ENCODE measurements around the gene DISC1. TPM values are rescaled to one million over a fixed set of nuclear protein-coding genes. Genes with fewer than 3 reads are reported as not detected.

Gene DISC1
- total and polyA plus RNA-seq, 2 donors (not counting 1 experiment from before 2014, with no cell fraction given), result 2.0 to 4.3 TPM

DNA sequence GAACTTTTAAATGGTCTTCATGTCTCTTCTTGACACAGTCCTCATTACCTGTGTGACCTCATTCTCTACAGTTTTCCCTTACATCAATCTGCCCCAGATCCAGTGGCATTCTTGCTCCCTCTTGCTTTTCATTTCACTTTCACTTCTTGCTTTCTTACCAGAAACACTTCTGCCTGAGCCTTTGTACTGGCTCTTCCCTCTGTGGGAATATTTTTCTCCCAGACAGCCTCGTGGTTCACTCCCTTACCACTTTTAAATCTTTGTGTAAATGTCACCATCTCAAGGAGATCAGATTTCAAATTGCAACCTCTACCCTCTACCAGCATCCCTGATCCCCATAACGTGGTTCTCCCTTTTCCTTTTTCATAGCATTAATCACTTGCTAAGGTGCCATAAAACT lies 73.2 kb downstream of the DISC1 start:
- no peak overlapping the region for H3K4me2 ChIP-seq (ENCODE audit: extremely low read depth, insufficient read depth, low read length)
- no peak for TF ChIP-seq EZH2 (IDR thresholded peaks at IDR 0.05; ENCODE audit: low read length, missing control alignments)
- TF ChIP-seq, protein P1, sequence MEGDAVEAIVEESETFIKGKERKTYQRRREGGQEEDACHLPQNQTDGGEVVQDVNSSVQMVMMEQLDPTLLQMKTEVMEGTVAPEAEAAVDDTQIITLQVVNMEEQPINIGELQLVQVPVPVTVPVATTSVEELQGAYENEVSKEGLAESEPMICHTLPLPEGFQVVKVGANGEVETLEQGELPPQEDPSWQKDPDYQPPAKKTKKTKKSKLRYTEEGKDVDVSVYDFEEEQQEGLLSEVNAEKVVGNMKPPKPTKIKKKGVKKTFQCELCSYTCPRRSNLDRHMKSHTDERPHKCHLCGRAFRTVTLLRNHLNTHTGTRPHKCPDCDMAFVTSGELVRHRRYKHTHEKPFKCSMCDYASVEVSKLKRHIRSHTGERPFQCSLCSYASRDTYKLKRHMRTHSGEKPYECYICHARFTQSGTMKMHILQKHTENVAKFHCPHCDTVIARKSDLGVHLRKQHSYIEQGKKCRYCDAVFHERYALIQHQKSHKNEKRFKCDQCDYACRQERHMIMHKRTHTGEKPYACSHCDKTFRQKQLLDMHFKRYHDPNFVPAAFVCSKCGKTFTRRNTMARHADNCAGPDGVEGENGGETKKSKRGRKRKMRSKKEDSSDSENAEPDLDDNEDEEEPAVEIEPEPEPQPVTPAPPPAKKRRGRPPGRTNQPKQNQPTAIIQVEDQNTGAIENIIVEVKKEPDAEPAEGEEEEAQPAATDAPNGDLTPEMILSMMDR (conservative IDR thresholded peaks at IDR 0.05 in 1 of 2, IDR thresholded peaks at IDR 0.05 in 1 of 2; ENCODE audit: low read depth in 1 of 2, low read length in 2 of 2), result no peak
- H3K79me2 ChIP-seq (ENCODE audit: control insufficient read depth, insufficient read depth, low read length), result no peaks in the 10 kb centered on the region
- no peaks in the 10 kb centered on the region for H4K20me1 ChIP-seq (ENCODE audit: control insufficient read depth, extremely low read depth, insufficient read depth, low read length)
- peak overlapping the region in 1 of 4 experiments; percentile 2 for H3K4me3 ChIP-seq (replicated peaks in 1 of 4; ENCODE audit: control extremely low read depth in 1 of 4, insufficient read depth in 1 of 4, low read depth in 3 of 4, low read length in 4 of 4)
- H3K9me3 ChIP-seq (ENCODE audit: control insufficient read depth, insufficient read depth, low read depth, low read length), result no peaks in the 10 kb centered on the region
- H3K4me1 ChIP-seq (ENCODE audit: control insufficient read depth, extremely low read depth, insufficient read depth, low read length), result no peaks in the 10 kb centered on the region
- H3K27me3 ChIP-seq (ENCODE audit: control insufficient read depth, insufficient read depth, low read length), result no peaks in the 10 kb centered on the region
- DNase-seq (ENCODE audit: low read depth in 2 of 2), result peak; percentile 26 to 28
- no peak overlapping the region for H2AFZ ChIP-seq (ENCODE audit: low read length)
- no peak overlapping the region for H3K27ac ChIP-seq (ENCODE audit: insufficient read depth, low read length)
- no peak overlapping the region for H3K9ac ChIP-seq (ENCODE audit: insufficient read depth, low read length)
- no peaks in the 10 kb centered on the region for H3K36me3 ChIP-seq (ENCODE audit: control insufficient read depth, insufficient read depth, low read length)

DNA sequence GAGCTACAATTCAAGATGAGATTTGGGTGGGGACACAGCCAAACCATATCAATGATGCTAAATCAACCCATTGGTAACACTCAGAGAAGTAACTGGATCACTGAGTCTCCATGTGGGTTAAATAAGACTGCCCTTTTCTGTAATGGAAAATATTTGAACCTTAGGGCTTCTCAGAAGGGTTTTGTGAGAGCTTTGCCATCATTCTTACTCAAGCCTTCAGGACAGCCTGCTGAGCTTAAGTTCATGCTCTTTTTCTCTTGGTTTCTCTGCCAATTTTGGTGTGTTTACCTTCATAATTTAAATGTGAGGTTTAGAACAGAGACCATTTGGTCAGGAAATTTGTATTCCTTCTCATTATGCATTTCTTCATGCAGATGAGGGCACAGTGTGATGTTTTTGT lies 74.7 kb downstream of the DISC1 start:
- H3K27ac ChIP-seq (ENCODE audit: insufficient read depth, low read length), result no peak overlapping the region
- H4K20me1 ChIP-seq (ENCODE audit: control insufficient read depth, extremely low read depth, insufficient read depth, low read length), result no peaks in the 10 kb centered on the region
- H3K9me3 ChIP-seq (ENCODE audit: control insufficient read depth, insufficient read depth, low read depth, low read length), result no peaks in the 10 kb centered on the region
- no peak overlapping the region for H3K4me3 ChIP-seq (replicated peaks in 1 of 4; ENCODE audit: control extremely low read depth in 1 of 4, insufficient read depth in 1 of 4, low read depth in 3 of 4, low read length in 4 of 4)
- no peak overlapping the region for H3K9ac ChIP-seq (ENCODE audit: insufficient read depth, low read length)
- H3K36me3 ChIP-seq (ENCODE audit: control insufficient read depth, insufficient read depth, low read length), result no peaks in the 10 kb centered on the region
- no peaks in the 10 kb centered on the region for H3K27me3 ChIP-seq (ENCODE audit: control insufficient read depth, insufficient read depth, low read length)
- no peaks in the 10 kb centered on the region for H3K79me2 ChIP-seq (ENCODE audit: control insufficient read depth, insufficient read depth, low read length)
- H3K4me1 ChIP-seq (ENCODE audit: control insufficient read depth, extremely low read depth, insufficient read depth, low read length), result no peaks in the 10 kb centered on the region
- no peak overlapping the region for H2AFZ ChIP-seq (ENCODE audit: low read length)
- TF ChIP-seq, protein P1 (conservative IDR thresholded peaks at IDR 0.05 in 1 of 2, IDR thresholded peaks at IDR 0.05 in 1 of 2; ENCODE audit: low read depth in 1 of 2, low read length in 2 of 2), result no peak
- TF ChIP-seq EZH2 (IDR thresholded peaks at IDR 0.05; ENCODE audit: low read length, missing control alignments), result no peak
- no peak overlapping the region for H3K4me2 ChIP-seq (ENCODE audit: extremely low read depth, insufficient read depth, low read length)
- no peak for DNase-seq (ENCODE audit: low read depth in 2 of 2)

DNA sequence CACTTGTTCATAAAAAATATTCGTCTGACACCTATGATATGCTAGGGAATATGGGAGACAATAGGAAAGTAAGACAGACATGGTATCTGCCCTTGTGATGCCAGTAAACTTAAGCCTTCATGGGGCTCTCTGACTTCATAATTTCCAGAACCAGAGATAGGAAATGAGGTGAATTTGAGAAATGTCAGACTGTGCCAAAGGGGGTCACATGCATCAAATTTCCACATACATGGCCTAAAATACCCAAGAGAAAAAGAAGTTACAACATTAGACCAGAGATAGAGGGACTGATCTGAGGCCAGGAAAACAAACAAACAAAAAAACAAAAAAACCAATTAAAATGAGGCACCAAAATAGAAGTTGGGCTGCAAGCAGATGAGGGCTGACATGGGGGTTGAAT lies 75.7 kb downstream of the DISC1 start:
- Histone ChIP-seq H4K20me1 (ENCODE audit: control insufficient read depth, extremely low read depth, insufficient read depth, low read length) (no peaks in the 10 kb centered on the region), H3K9ac (ENCODE audit: insufficient read depth, low read length) (no peak overlapping the region), H3K9me3 (ENCODE audit: control insufficient read depth, insufficient read depth, low read depth, low read length) (no peaks in the 10 kb centered on the region), H3K36me3 (ENCODE audit: control insufficient read depth, insufficient read depth, low read length) (no peaks in the 10 kb centered on the region), H3K4me1 (ENCODE audit: control insufficient read depth, extremely low read depth, insufficient read depth, low read length) (no peaks in the 10 kb centered on the region), H2AFZ (ENCODE audit: low read length) (no peak overlapping the region), H3K27ac (ENCODE audit: insufficient read depth, low read length) (no peak overlapping the region), H3K4me3 (replicated peaks in 1 of 4; ENCODE audit: control extremely low read depth in 1 of 4, insufficient read depth in 1 of 4, low read depth in 3 of 4, low read length in 4 of 4) (no peak overlapping the region), H3K4me2 (ENCODE audit: extremely low read depth, insufficient read depth, low read length) (no peak overlapping the region), H3K27me3 (ENCODE audit: control insufficient read depth, insufficient read depth, low read length) (no peaks in the 10 kb centered on the region), H3K79me2 (ENCODE audit: control insufficient read depth, insufficient read depth, low read length) (no peaks in the 10 kb centered on the region)
- TF ChIP-seq, protein P1 (conservative IDR thresholded peaks at IDR 0.05 in 1 of 2, IDR thresholded peaks at IDR 0.05 in 1 of 2; ENCODE audit: low read depth in 1 of 2, low read length in 2 of 2), result no peak
- no peak for TF ChIP-seq EZH2 (IDR thresholded peaks at IDR 0.05; ENCODE audit: low read length, missing control alignments)
- DNase-seq (ENCODE audit: low read depth in 2 of 2), result no peak

Measured in fibroblast of lung (primary cell).